Colonic mucosa (tissue), 4 donors: Measurements from ENCODE around the gene SORD. TPM values are rescaled to one million over a fixed set of nuclear protein-coding genes. Genes with fewer than 3 reads are reported as not detected.
"Not testable (repeated sequence)": the region's sequence is repeated elsewhere in the genome, so short reads cannot be mapped to it uniquely, and the experiment has no call there.

ENCODE experiments used
- DNase-seq: peaks from one replicate; pipeline ENCODE4 v3.0.0-alpha.2; 2020
- H3K27ac ChIP-seq: fragments of 200-600 bp; one replicate; pipeline ENCODE4 v1.8.0; 2021
- H3K27me3 ChIP-seq: fragments of 200-600 bp; one replicate; pipeline ENCODE4 v1.8.0; 2021
- H3K36me3 ChIP-seq: fragments of 200-600 bp; one replicate; pipeline ENCODE4 v1.8.0; 2021
- H3K4me1 ChIP-seq: fragments of 200-600 bp; one replicate; pipeline ENCODE4 v1.8.0; 2021; ENCODE audit warnings: mild to moderate bottlenecking
- H3K4me3 ChIP-seq: fragments of 200-600 bp; one replicate; pipeline ENCODE4 v1.8.0; 2021
- H3K9ac ChIP-seq, 2 donors: one replicate each; pipeline ENCODE4 v1.7.0; 2013; ENCODE audit warnings: control low read depth in 2 of 2, low read depth in 2 of 2, low read length in 2 of 2
- H3K9me3 ChIP-seq: fragments of 200-600 bp; one replicate; pipeline ENCODE4 v1.8.0; 2021
- CTCF ChIP-seq: fragments of 200-600 bp; IDR thresholded peaks from one replicate; pipeline ENCODE4 v1.8.0; 2022; ENCODE audit warnings: antibody characterized with exemption, mild to moderate bottlenecking
- intact Hi-C: fragments of 100-400 bp; cut with DNase I; formaldehyde crosslinking; loops from one replicate; pipeline ENCODE4 v1.14.1; 2022
- total RNA-seq, 2 donors: library from RNA; stranded (reverse); fragmentation: NEBNext Ultra II Directional in 1 of 2; extraction: Animal tissue kit (Norgen Biotek cat#: 25700) in 1 of 2; gene quantifications; one replicate each; pipeline ENCODE4 v1.2.1, GENCODE V29; 2021
- donor health status: healthy.
- donor health status: DM: no; HTN: no; CAD: no.
- donor health status: DM: no; HTN: no; CAD: no.

SORD gene
- total RNA-seq, 2 donors from 2014 or later = 15.1 to 44.2 TPM

DNA sequence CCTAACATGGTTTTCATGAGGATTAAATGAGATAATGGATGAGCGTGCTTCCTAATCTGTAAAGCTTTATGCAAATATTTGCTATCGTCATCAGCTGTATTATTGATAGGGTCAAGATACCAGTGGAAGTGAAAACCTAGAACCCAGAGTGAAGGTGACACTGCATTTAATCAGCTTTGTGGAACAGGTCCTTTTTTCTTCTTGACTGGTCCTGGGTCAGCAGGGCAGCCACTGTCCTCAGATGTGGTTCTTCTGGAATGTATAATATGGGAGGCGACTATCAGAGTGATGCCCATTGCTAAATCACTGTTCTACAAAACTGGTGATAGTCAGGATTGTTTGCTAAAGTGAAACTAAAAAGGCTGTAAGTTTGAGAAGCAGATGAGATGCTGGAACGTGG lies 41.4 kb downstream of the SORD start:
- H3K27ac ChIP-seq = no peak overlapping the region
- intact Hi-C loops = no loop called here
- H3K9me3 ChIP-seq = no peaks in the 10 kb centered on the region
- no peaks in the 10 kb centered on the region for H3K4me1 ChIP-seq
- H3K36me3 ChIP-seq = no peaks in the 10 kb centered on the region
- H3K27me3 ChIP-seq = no peaks in the 10 kb centered on the region
- no peak overlapping the region for H3K9ac ChIP-seq
- no peak for DNase-seq
- no peak for TF ChIP-seq CTCF
- no peak overlapping the region for H3K4me3 ChIP-seq

- H3K4me1 ChIP-seq, H3K9me3 ChIP-seq, H3K9ac ChIP-seq, H3K36me3 ChIP-seq, DNase-seq, H3K27me3 ChIP-seq, H3K4me3 ChIP-seq, intact Hi-C loops: not testable (repeated sequence)
- peak overlapping the region; percentile 74 for H3K27ac ChIP-seq
Measured at GRCh38 chr15:45069942-45070360, 47.0 kb downstream of the SORD start.

DNA sequence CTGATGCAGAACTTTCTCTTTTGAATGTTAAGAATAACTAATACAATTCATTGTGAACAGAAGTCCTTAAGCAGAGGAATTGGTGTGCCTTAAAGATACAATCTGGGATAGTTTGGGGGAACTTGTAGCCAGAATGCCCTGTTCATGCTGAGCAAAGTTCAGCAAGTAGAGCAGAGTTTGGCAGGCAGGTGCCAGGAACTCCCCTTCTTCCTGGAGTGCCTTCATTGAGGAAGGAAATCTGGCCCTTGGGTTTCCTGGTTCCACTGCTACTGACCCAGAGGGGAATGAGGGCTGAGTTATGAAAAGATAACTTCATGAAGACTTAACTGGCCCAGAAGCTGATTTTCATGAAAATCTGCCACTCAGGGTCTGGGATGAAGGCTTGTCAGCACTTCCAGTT lies 50.6 kb downstream of the SORD start:
- intact Hi-C loops, H3K27ac ChIP-seq, H3K4me3 ChIP-seq, H3K4me1 ChIP-seq, H3K27me3 ChIP-seq, H3K9ac ChIP-seq, DNase-seq, H3K9me3 ChIP-seq, H3K36me3 ChIP-seq: not testable (repeated sequence)

DNA sequence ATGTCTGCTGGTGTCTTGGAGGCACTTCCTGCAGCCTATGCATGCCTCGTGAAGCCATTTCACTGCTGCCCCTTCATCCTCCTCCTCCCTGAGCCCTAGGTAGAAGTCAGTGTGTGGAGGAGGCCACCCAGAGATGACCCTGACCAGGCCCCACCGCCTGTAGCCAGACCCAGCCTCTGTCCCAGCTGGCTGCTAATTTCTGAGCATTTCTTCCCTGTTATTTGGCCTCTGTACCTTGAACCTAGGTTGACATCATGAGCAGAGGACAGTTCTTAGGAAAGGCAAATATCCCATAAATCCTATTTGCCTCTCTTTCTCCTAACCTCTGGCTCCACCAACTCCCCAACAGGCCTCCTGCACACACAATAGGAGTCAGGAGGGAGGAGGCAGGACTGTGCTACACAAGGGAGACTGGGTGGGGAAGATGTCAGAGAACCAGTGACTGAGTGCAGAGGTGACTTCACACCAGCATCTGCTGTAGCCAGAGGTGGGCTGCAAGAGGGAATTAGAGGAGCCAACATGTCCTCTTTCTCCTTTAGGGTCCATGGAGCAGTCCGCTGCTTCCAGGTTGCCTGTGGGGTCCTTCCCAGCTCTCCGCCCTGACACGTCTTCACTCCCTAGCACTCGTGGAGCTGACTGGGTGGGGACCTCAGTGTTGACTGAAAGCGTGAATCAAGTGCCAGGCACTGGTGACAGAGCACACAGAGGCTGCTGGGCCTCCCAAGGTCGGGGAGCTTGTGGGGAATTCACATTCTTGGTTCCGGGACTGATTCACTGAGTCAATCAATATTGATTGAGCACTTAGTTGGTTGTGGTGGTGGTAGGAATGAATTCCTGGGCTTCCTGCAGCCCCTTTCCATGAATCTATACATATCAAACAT lies 52.7 kb downstream of the SORD start:
- H3K36me3 ChIP-seq, H3K4me1 ChIP-seq, DNase-seq, H3K27ac ChIP-seq, H3K9me3 ChIP-seq, intact Hi-C loops, H3K4me3 ChIP-seq, H3K27me3 ChIP-seq, H3K9ac ChIP-seq: not testable (repeated sequence)

- H3K27me3 ChIP-seq, H3K9ac ChIP-seq, H3K4me1 ChIP-seq, intact Hi-C loops, H3K36me3 ChIP-seq, H3K9me3 ChIP-seq, H3K4me3 ChIP-seq: not testable (repeated sequence)
- peak overlapping the region; percentile 40 for H3K27ac ChIP-seq
- DNase-seq = peak; percentile 59
Measured at GRCh38 chr15:45077391-45077790, 54.4 kb downstream of the SORD start.

DNA sequence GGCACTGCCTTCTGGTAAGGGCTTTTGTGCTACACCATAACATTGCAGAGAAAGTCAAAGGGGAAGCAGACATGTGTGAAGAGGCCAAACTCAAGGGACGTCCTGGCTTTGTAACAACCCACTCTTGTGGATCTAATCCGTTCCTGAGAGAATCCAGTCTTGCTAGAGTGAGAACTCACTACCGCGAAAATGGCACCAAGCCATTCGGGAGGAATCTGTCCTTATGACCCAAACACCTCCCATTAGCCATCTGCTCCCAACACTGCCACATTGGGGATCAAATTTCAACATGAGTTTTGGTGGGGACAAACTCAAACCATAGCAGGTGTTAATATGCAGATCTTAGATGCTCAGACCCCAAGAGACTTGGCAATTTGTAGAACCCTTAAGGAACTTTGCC lies 56.2 kb downstream of the SORD start:
- H3K4me3 ChIP-seq, H3K36me3 ChIP-seq, H3K27me3 ChIP-seq, H3K9me3 ChIP-seq, DNase-seq, H3K9ac ChIP-seq, intact Hi-C loops, H3K27ac ChIP-seq, H3K4me1 ChIP-seq: not testable (repeated sequence)

DNA sequence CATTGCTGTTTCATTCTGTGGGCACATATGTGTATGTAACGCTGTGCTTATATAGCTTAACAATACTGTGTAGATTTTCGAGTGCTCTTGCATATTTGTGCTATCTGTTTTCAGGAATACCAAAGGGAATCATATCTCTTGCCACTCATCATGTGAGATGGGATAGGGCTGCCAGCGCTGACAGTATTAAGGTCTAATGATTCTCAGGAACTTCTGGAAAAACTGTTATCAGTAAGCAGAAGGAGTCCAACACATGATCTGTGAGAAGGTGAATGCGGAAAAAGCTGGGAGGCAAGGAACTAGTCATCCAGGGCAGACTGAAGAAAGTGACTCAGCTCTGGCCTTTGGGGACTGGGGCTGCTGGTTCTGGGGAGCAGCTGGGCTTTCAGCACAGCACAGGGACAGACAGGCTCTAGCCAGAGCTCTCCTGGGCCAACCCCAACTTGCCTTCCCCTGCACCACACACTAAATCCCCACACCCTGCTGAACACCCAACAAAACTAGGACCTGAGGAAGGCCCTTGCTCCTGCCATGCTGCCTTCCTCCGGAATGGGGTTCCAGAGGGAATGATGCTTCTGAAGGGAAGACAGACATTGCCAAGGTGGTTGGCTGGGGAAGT lies 56.7 kb downstream of the SORD start:
- H3K9ac ChIP-seq, H3K9me3 ChIP-seq, intact Hi-C loops, H3K4me3 ChIP-seq, H3K27me3 ChIP-seq, H3K4me1 ChIP-seq, H3K36me3 ChIP-seq, DNase-seq, H3K27ac ChIP-seq: not testable (repeated sequence)

DNA sequence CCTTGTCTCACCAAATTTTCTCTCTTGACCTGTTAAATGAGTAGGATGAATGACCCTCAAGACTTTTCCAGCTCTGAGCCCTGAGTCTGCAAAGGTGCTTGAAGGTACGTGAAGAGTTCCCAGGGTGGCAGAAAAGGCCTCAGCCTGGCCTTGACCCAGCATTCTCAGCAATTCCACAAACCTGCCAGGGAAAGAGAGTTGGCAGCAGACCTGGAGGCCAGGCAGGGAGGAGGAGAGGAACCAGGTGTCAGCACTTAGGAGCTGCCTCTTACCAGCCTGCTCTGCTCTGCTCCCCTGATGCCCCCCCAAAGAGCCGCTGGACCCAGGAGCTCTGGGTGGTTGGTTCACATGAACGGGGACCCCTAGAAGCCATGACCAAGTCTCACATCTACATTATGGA lies 57.6 kb downstream of the SORD start:
- intact Hi-C loops, H3K9me3 ChIP-seq, H3K36me3 ChIP-seq, DNase-seq, H3K9ac ChIP-seq, H3K4me3 ChIP-seq, H3K4me1 ChIP-seq, H3K27ac ChIP-seq, H3K27me3 ChIP-seq: not testable (repeated sequence)

DNA sequence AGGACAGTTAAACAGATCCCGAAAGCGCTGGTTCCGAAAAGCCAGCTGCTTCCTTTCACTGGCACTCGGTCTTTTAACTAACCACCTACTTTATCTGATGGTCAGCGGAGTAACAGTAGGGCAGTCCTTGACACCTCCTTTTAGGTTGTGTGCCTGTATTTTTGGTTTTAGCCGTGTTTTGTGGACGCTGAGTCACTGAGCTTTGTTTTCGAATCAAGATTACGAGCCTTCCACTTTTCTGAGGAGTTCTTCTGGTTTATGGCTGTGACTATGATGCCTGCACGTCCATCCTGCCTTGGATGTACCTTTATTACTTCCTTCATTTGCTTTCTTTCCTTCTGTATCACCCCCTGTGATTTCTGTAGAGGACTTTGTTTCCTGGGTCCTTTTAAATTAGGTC lies 59.4 kb downstream of the SORD start:
- H3K9ac ChIP-seq, H3K9me3 ChIP-seq, H3K4me3 ChIP-seq, H3K36me3 ChIP-seq, H3K27ac ChIP-seq, intact Hi-C loops, H3K4me1 ChIP-seq, DNase-seq, H3K27me3 ChIP-seq: not testable (repeated sequence)
